DND-41 (cell line): ENCODE results near the gene KCNN3.

Experiments
- ATAC-seq: fragments of 200-7000 bp; cut with Tn5 transposase; 3 replicates; pipeline ENCODE4 v1.9.1; 2021; ENCODE audit warnings: low read depth; ENCODE audit not compliant: insufficient read depth
- DNase-seq: peaks from one replicate; pipeline ENCODE4 v3.0.0-alpha.2; 2020
- H2AFZ ChIP-seq: 2 replicates; pipeline ENCODE4 v1.6.0; 2012; ENCODE audit warnings: low read depth, low read length
- H3K27ac ChIP-seq: 2 replicates; pipeline ENCODE4 v1.5.1; 2012; ENCODE audit warnings: low read length, inconsistent platforms
- H3K27me3 ChIP-seq: fragments of 200-600 bp; sonication (generic); 2 replicates; pipeline ENCODE4 v1.6.0; 2012; ENCODE audit warnings: low read length, mild to moderate bottlenecking, inconsistent platforms; ENCODE audit not compliant: insufficient read depth, poor library complexity
- H3K36me3 ChIP-seq: 2 replicates; pipeline ENCODE4 v1.5.1; 2012; ENCODE audit warnings: low read length, inconsistent platforms; ENCODE audit not compliant: insufficient read depth
- H3K4me1 ChIP-seq: 2 replicates; pipeline ENCODE4 v1.5.1; 2012; ENCODE audit warnings: mild to moderate bottlenecking, low read length; ENCODE audit not compliant: insufficient read depth
- H3K4me2 ChIP-seq: 2 replicates; pipeline ENCODE4 v1.6.0; 2012; ENCODE audit warnings: mild to moderate bottlenecking, moderate library complexity, low read length, inconsistent platforms; ENCODE audit not compliant: insufficient read depth
- H3K4me3 ChIP-seq, 2 experiments: fragments of 200-600 bp in 1 of 2; shearing (Covaris generic) in 1 of 2; 2 replicates each; pipeline ENCODE4 v1.5.1; 2012 to 2016; ENCODE audit warnings: inconsistent platforms in 2 of 2, low read length in 2 of 2, mild to moderate bottlenecking in 2 of 2, low read depth in 1 of 2, moderate library complexity in 1 of 2
- H3K79me2 ChIP-seq: 2 replicates; pipeline ENCODE4 v1.6.0; 2012; ENCODE audit warnings: low read length, inconsistent platforms; ENCODE audit not compliant: insufficient read depth
- H3K9ac ChIP-seq: 2 replicates; pipeline ENCODE4 v1.6.0; 2012; ENCODE audit warnings: low read depth, mild to moderate bottlenecking, inconsistent platforms, low read length, moderate library complexity
- H3K9me3 ChIP-seq: 2 replicates; pipeline ENCODE4 v1.5.1; 2012; ENCODE audit warnings: low read length, moderate library complexity, mild to moderate bottlenecking, inconsistent platforms; ENCODE audit not compliant: insufficient read depth, severe bottlenecking
- H4K20me1 ChIP-seq: 2 replicates; pipeline ENCODE4 v1.6.0; 2012; ENCODE audit warnings: low read length; ENCODE audit not compliant: insufficient read depth
- CTCF ChIP-seq: IDR thresholded peaks from 2 replicates; pipeline ENCODE4 v1.5.1; 2012; ENCODE audit warnings: borderline replicate concordance, low read length, moderate library complexity, mild to moderate bottlenecking; ENCODE audit not compliant: poor library complexity, severe bottlenecking; ENCODE audit errors: extremely low read depth
- EZH2 ChIP-seq: IDR thresholded peaks from 3 replicates; pipeline ENCODE4 v1.6.1; 2012; ENCODE audit warnings: borderline replicate concordance, low read depth, mild to moderate bottlenecking, moderate library complexity, low read length, inconsistent platforms; ENCODE audit not compliant: severe bottlenecking

The KCNN3 gene

DNA sequence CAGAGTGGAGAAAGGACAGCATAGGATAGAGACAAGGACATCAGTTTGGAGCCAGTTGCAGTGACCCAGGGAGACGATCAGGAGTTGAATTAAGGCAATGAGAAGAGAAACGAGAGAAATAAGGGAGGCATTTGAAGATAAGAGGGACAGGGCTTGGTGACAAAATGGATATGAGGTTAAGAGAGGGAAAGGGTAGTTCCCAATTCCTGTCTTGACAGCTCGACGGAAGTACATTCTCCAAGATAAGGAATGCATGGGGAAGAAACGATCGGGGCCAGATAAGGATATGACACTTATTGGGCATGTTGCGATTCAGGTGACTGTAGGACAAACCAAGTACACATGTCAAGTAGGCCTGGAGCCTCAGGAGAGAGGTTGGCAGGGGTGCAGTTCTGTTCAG lies 18.7 kb upstream of the KCNN3 start:
- TF ChIP-seq EZH2, result no peak
- TF ChIP-seq CTCF, result no peak
- ATAC-seq (no peak), DNase-seq (no peak)
- H3K27me3 ChIP-seq, result peaks cover 19% of the 10 kb centered on the region
- no peaks in the 10 kb centered on the region for H3K9me3 ChIP-seq
- H3K79me2 ChIP-seq, result no peaks in the 10 kb centered on the region
- H3K4me1 ChIP-seq, result no peaks in the 10 kb centered on the region
- H2AFZ ChIP-seq, result no peak overlapping the region
- no peaks in the 10 kb centered on the region for H3K36me3 ChIP-seq
- H3K27ac ChIP-seq, result no peak overlapping the region
- H4K20me1 ChIP-seq, result no peaks in the 10 kb centered on the region
- H3K9ac ChIP-seq, result no peak overlapping the region
- H3K4me2 ChIP-seq, result no peak overlapping the region
- H3K4me3 ChIP-seq, result no peak overlapping the region

DNA sequence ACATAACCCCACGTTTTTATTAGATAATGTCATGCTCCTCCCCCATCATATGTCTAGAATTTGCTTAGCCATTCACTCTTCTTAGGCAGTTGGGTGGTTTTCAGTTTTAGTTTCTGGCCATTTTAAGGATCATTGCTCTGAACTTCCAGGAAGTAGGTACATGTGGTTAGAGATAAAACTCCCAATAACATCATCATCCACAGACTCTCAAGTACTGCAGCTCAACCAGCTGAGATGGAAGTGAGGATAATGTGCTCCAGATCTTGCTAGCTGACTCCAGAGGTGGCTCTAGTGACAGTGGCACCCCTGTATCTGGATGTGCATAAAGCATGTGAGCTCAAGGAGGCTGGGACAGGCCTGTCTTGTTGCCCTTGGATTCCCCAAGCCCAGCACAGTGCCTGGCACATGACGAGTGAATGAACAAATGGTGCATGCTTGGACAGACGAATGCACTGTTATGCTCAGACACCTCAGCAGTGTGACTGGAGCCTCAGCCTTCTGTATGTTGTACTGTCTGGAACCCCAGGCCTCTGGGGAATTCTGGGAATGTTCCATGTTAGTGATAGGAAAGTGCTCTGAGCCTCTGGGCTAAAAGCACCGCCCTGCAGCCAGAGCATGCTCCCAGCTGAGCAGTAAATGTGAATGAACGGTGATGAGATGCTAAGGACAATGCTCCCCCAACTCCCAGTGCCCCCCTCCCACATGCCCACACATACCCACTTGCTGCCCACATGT lies 16.4 kb upstream of the KCNN3 start:
- no peak overlapping the region for H3K4me3 ChIP-seq
- TF ChIP-seq CTCF, result no peak
- H3K36me3 ChIP-seq, result no peaks in the 10 kb centered on the region
- H2AFZ ChIP-seq, result no peak overlapping the region
- H3K79me2 ChIP-seq, result no peaks in the 10 kb centered on the region
- H3K27ac ChIP-seq, result no peak overlapping the region
- no peak overlapping the region for H3K9ac ChIP-seq
- peaks cover 19% of the 10 kb centered on the region for H3K27me3 ChIP-seq
- ATAC-seq (no peak), DNase-seq (no peak)
- H3K4me2 ChIP-seq, result no peak overlapping the region
- no peaks in the 10 kb centered on the region for H3K9me3 ChIP-seq
- H3K4me1 ChIP-seq, result no peaks in the 10 kb centered on the region
- H4K20me1 ChIP-seq, result no peaks in the 10 kb centered on the region

DNA sequence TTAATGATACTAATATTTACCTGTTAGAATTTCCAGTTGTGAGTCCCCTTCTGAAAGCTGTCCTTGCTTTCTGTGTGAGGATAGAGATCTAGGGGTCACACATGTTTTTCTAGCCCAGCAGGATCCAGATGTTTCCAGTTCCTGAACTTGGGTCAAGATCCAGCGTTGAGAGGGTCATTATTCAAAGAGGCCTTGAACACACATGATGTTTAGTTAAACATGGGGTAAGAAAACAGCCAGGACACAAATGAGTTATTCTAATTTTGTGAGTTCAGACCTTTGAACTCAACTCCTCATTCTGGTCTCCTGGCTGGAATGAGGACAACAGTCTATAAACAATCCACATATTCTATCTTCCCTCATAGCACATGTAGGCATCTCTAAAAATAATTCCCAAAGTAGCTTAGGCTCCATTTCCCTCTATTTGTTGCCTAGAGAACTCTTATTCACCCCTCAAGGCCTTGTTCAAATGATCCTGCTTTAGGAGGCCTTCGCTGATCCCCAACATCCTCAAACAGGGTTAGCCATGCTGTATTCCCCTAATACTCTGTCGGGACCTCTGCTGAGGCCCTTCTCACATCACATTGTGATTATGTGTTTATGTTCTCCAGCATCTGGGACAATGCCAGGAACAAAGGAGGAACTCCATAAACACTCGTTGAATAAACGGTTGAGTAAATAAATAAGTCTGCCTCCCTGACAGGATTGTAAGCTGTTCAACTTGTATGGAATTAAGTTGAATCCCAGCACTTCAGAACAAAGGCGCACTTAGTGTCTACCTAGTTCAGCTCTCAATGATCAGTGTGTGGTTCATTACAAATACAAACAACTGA lies 15.0 kb upstream of the KCNN3 start:
- Histone ChIP-seq H3K79me2 (no peaks in the 10 kb centered on the region), H3K9ac (no peak overlapping the region), H3K27ac (no peak overlapping the region), H3K4me1 (no peaks in the 10 kb centered on the region), H2AFZ (no peak overlapping the region), H3K4me3 (no peak overlapping the region), H3K36me3 (no peaks in the 10 kb centered on the region), H4K20me1 (no peaks in the 10 kb centered on the region), H3K27me3 (peaks cover 28% of the 10 kb centered on the region), H3K9me3 (no peaks in the 10 kb centered on the region), H3K4me2 (no peak overlapping the region)
- TF ChIP-seq CTCF (no peak), EZH2 (no peak)
- ATAC-seq (no peak), DNase-seq (no peak)
